Hepatic stellate cell (primary cell): ENCODE measurements around the gene RBM38.

Source experiments
- DNase-seq: peaks from one replicate; pipeline ENCODE4 v3.0.0; 2011; ENCODE audit warnings: low spot score

RBM38 gene

GRCh38 chr20:57435498-57436222 lies 44.5 kb downstream of the RBM38 start:
- DNase-seq, result no peak

- DNase-seq, result no peak
Observed at GRCh38 chr20:57436223-57436545, 45.0 kb downstream of the RBM38 start.

GRCh38 chr20:57437267-57437666 lies 46.1 kb downstream of the RBM38 start:
- DNase-seq, result no peak

- DNase-seq, result no peak
Observed at GRCh38 chr20:57437672-57438330, 46.6 kb downstream of the RBM38 start.

GRCh38 chr20:57438552-57438951 lies 47.4 kb downstream of the RBM38 start:
- DNase-seq, result no peak

- no peak for DNase-seq
Observed at GRCh38 chr20:57439432-57439831, 48.2 kb downstream of the RBM38 start.

GRCh38 chr20:57439993-57440392 lies 48.8 kb downstream of the RBM38 start:
- DNase-seq, result no peak

- DNase-seq, result peak; percentile 84
Observed at GRCh38 chr20:57440678-57441509, 49.7 kb downstream of the RBM38 start.

- no peak for DNase-seq
Observed at GRCh38 chr20:57441510-57442154, 50.4 kb downstream of the RBM38 start.

GRCh38 chr20:57442158-57442887 lies 51.1 kb downstream of the RBM38 start:
- DNase-seq, result no peak

GRCh38 chr20:57442888-57443239 lies 51.7 kb downstream of the RBM38 start:
- DNase-seq, result no peak

- no peak for DNase-seq
Observed at GRCh38 chr20:57443349-57444265, 52.4 kb downstream of the RBM38 start.

- no peak for DNase-seq
Observed at GRCh38 chr20:57444394-57445048, 53.3 kb downstream of the RBM38 start.

- DNase-seq, result peak; percentile 83
Observed at GRCh38 chr20:57445298-57445697, 54.1 kb downstream of the RBM38 start.

- DNase-seq, result no peak
Observed at GRCh38 chr20:57445774-57446173, 54.6 kb downstream of the RBM38 start.

- DNase-seq, result no peak
Observed at GRCh38 chr20:57448764-57449354, 57.7 kb downstream of the RBM38 start.

- DNase-seq, result no peak
Observed at GRCh38 chr20:57449398-57450354, 58.5 kb downstream of the RBM38 start.

GRCh38 chr20:57450419-57450818 lies 59.2 kb downstream of the RBM38 start:
- no peak for DNase-seq

GRCh38 chr20:57450931-57451330 lies 59.7 kb downstream of the RBM38 start:
- DNase-seq, result no peak
